Dermis blood vessel endothelial cell (primary cell): ENCODE measurements around the gene ADGRG6. TPM values are rescaled to one million over a fixed set of nuclear protein-coding genes. Genes with fewer than 3 reads are reported as not detected.

Source experiments
- total RNA-seq: library from RNA; depleted of rRNA; stranded (reverse); fragments of >200 nt; gene quantifications from 2 replicates; pipeline ENCODE4 v1.2.3, GENCODE V29; 2014

ADGRG6 gene
- total RNA-seq, 1 donor from 2014 or later: 42.2 TPM

Other genes with a start within 250 kb of the ADGRG6 start
- not detected in 2 replicates for gene GJE1, start 169.1 kb upstream of the ADGRG6 start, total RNA-seq
- not detected in 2 replicates for gene NMBR, start 154.9 kb upstream of the ADGRG6 start, total RNA-seq
- gene VTA1, start 154.7 kb upstream of the ADGRG6 start, total RNA-seq: 28.2 and 49.8 TPM in 2 replicates